ENCODE results near the gene PTPA.

GRCh38 chr9:129094387-129095169, 16.6 kb upstream of the PTPA start:
- TF ChIP-seq GATA2 (IDR thresholded peaks at IDR 0.05; ENCODE audit: insufficient read depth, insufficient read length, low read depth, low read length) (no peak), POLR2AphosphoS5 (IDR thresholded peaks at IDR 0.05; ENCODE audit: insufficient read depth, low read depth, low read length) (no peak), EZH2 (IDR thresholded peaks at IDR 0.05; ENCODE audit: borderline replicate concordance, low read depth, low read length, severe bottlenecking) (no peak), CTCF (IDR thresholded peaks at IDR 0.05; ENCODE audit: extremely low read depth in 1 of 2, insufficient read depth in 1 of 2, low read depth in 1 of 2, low read length in 2 of 2) (no peak), POLR2A (IDR thresholded peaks at IDR 0.05; ENCODE audit: low read depth, low read length) (no peak), JUN (IDR thresholded peaks at IDR 0.05; ENCODE audit: borderline replicate concordance, insufficient read depth, insufficient read length, low read depth) (no peak), FOS (IDR thresholded peaks at IDR 0.05; ENCODE audit: borderline replicate concordance, insufficient read depth, low read length) (no peak), MYC (IDR thresholded peaks at IDR 0.05; ENCODE audit: low read depth, low read length) (no peak)

All from endothelial cell of umbilical vein (primary cell).